Measurements from ENCODE around the gene MGAT1.

Gene MGAT1

GRCh38 chr5:180823346-180823745, 20.7 kb upstream of the MGAT1 start:
- TF ChIP-seq CTCF (conservative IDR thresholded peaks at IDR 0.05; ENCODE audit: low read length): no peak
- DNase-seq (ENCODE audit: low read depth): no peak
- H3K4me3 ChIP-seq (ENCODE audit: low read length): no peak overlapping the region

GRCh38 chr5:180821538-180821937, 18.9 kb upstream of the MGAT1 start:
- no peak overlapping the region for H3K4me3 ChIP-seq (ENCODE audit: low read length)
- no peak for TF ChIP-seq CTCF (conservative IDR thresholded peaks at IDR 0.05; ENCODE audit: low read length)

GRCh38 chr5:180820788-180821321, 18.2 kb upstream of the MGAT1 start:
- TF ChIP-seq CTCF (conservative IDR thresholded peaks at IDR 0.05; ENCODE audit: low read length): no peak
- no peak for DNase-seq (ENCODE audit: low read depth)
- H3K4me3 ChIP-seq (ENCODE audit: low read length): no peak overlapping the region

More at GRCh38 chr5:180821538-180821937, 18.9 kb upstream of the MGAT1 start:
- no peak for DNase-seq (ENCODE audit: low read depth)

GRCh38 chr5:180818677-180819341, 16.2 kb upstream of the MGAT1 start:
- no peak for TF ChIP-seq CTCF (conservative IDR thresholded peaks at IDR 0.05; ENCODE audit: low read length)
- DNase-seq (ENCODE audit: low read depth): no peak
- H3K4me3 ChIP-seq (ENCODE audit: low read length): no peak overlapping the region

- no peak for DNase-seq (ENCODE audit: low read depth)
- TF ChIP-seq CTCF (conservative IDR thresholded peaks at IDR 0.05; ENCODE audit: low read length): no peak
Observed at GRCh38 chr5:180817893-180818674, 15.5 kb upstream of the MGAT1 start.

GRCh38 chr5:180816608-180817534, 14.3 kb upstream of the MGAT1 start:
- TF ChIP-seq CTCF (conservative IDR thresholded peaks at IDR 0.05; ENCODE audit: low read length): no peak
- no peak for DNase-seq (ENCODE audit: low read depth)
- H3K4me3 ChIP-seq (ENCODE audit: low read length): no peak overlapping the region

More at GRCh38 chr5:180817893-180818674, 15.5 kb upstream of the MGAT1 start:
- H3K4me3 ChIP-seq (ENCODE audit: low read length): no peak overlapping the region
